SH-SY5Y (cell line): Measurements from ENCODE around the gene NAA80.

Source experiments
- GATA2 ChIP-seq: IDR thresholded peaks from 2 replicates; pipeline ENCODE4 v1.6.1; 2011; ENCODE audit warnings: mild to moderate bottlenecking, low read depth, low read length
- GATA3 ChIP-seq: IDR thresholded peaks from 2 replicates; pipeline ENCODE4 v1.6.1; 2011; ENCODE audit warnings: low read depth, mild to moderate bottlenecking, low read length, moderate library complexity

DNA sequence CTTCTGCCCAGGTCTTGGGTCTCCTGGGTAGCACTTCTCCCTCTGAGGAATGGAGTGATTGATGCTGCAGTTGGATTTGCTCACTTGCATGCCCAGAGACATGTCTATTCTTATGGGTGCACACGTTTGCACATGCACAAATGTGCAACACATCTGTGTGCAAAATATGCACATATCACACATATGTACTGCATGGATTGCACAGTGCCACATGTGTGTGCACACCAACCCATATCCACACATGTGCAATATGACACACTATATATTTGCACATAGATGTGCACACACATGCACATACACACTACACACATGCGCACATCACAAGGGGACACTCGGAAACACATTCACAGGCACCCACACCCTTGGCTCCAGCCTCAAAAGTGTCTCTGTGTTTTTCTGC lies 30.9 kb downstream of the NAA80 start:
- no peak for TF ChIP-seq GATA2
- no peak for TF ChIP-seq GATA3
